Measurements from ENCODE around the gene TMEM81.

The TMEM81 gene

GRCh38 chr1:205072286-205072685 is 12.0 kb downstream of the TMEM81 start:
- no peaks in the 10 kb centered on the region for H3K4me1 ChIP-seq (ENCODE audit: low read depth, poor library complexity, severe bottlenecking)
- no peak overlapping the region for H3K4me3 ChIP-seq (IDR thresholded peaks at IDR 0.05; ENCODE audit: insufficient read depth, low read depth, low read length)
- H3K4me2 ChIP-seq, result no peak overlapping the region
- H3K9ac ChIP-seq, result no peak overlapping the region
- H3K79me2 ChIP-seq (ENCODE audit: insufficient read depth, low read depth), result no peaks in the 10 kb centered on the region
- TF ChIP-seq, protein P1, sequence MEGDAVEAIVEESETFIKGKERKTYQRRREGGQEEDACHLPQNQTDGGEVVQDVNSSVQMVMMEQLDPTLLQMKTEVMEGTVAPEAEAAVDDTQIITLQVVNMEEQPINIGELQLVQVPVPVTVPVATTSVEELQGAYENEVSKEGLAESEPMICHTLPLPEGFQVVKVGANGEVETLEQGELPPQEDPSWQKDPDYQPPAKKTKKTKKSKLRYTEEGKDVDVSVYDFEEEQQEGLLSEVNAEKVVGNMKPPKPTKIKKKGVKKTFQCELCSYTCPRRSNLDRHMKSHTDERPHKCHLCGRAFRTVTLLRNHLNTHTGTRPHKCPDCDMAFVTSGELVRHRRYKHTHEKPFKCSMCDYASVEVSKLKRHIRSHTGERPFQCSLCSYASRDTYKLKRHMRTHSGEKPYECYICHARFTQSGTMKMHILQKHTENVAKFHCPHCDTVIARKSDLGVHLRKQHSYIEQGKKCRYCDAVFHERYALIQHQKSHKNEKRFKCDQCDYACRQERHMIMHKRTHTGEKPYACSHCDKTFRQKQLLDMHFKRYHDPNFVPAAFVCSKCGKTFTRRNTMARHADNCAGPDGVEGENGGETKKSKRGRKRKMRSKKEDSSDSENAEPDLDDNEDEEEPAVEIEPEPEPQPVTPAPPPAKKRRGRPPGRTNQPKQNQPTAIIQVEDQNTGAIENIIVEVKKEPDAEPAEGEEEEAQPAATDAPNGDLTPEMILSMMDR (conservative IDR thresholded peaks at IDR 0.05; ENCODE audit: low read depth, low read length), result no peak
- no peaks in the 10 kb centered on the region; the same call in 1 of the 2 replicates for H3K27me3 ChIP-seq (ENCODE audit: insufficient read depth, low read depth)
- H3K27ac ChIP-seq, result no peak overlapping the region
- no peaks in the 10 kb centered on the region for H3K36me3 ChIP-seq (ENCODE audit: insufficient read depth)
- no peaks in the 10 kb centered on the region for H4K20me1 ChIP-seq (ENCODE audit: insufficient read depth)
- no peak overlapping the region for H2AFZ ChIP-seq (ENCODE audit: low read depth)

- H3K27ac ChIP-seq, result no peak overlapping the region
- TF ChIP-seq, protein P1 (conservative IDR thresholded peaks at IDR 0.05; ENCODE audit: low read depth, low read length), result no peak
Measured at GRCh38 chr1:205071801-205072200, 12.5 kb downstream of the TMEM81 start.

DNA sequence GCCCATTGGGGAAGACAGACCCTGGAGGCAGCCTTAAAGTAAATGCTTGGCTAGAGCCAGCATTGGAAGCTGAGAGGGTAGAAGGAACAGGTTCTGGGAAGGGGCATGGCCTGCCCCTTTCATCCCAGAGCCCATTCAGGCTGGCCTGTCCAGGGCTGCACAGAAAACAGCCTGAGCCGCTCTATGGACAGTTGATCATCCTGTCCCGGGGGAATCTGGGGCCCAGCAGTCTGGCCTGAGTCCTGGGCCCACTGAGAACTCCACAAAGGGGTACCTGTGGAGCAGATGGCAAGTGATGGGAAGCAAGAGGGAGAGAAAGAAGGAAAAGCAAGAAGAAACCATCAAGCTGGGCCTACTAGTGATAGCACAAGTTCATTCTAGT is 13.2 kb downstream of the TMEM81 start:
- no peaks in the 10 kb centered on the region; the same call in 1 of the 2 replicates for H3K27me3 ChIP-seq (ENCODE audit: insufficient read depth, low read depth)
- no peaks in the 10 kb centered on the region for H3K36me3 ChIP-seq (ENCODE audit: insufficient read depth)
- H3K4me2 ChIP-seq, result no peak overlapping the region
- H3K9ac ChIP-seq, result no peak overlapping the region
- no peak overlapping the region for H2AFZ ChIP-seq (ENCODE audit: low read depth)
- no peak overlapping the region for H3K4me3 ChIP-seq (IDR thresholded peaks at IDR 0.05; ENCODE audit: insufficient read depth, low read depth, low read length)
- H3K4me1 ChIP-seq (ENCODE audit: low read depth, poor library complexity, severe bottlenecking), result no peaks in the 10 kb centered on the region
- TF ChIP-seq, protein P1 (conservative IDR thresholded peaks at IDR 0.05; ENCODE audit: low read depth, low read length), result no peak
- no peak overlapping the region for H3K27ac ChIP-seq
- no peaks in the 10 kb centered on the region for H4K20me1 ChIP-seq (ENCODE audit: insufficient read depth)
- no peaks in the 10 kb centered on the region for H3K79me2 ChIP-seq (ENCODE audit: insufficient read depth, low read depth)

More at GRCh38 chr1:205071801-205072200, 12.5 kb downstream of the TMEM81 start:
- no peaks in the 10 kb centered on the region for H4K20me1 ChIP-seq (ENCODE audit: insufficient read depth)
- H3K27me3 ChIP-seq (ENCODE audit: insufficient read depth, low read depth), result no peaks in the 10 kb centered on the region; the same call in 1 of the 2 replicates
- no peak overlapping the region for H3K4me2 ChIP-seq
- H3K79me2 ChIP-seq (ENCODE audit: insufficient read depth, low read depth), result no peaks in the 10 kb centered on the region
- no peak overlapping the region for H2AFZ ChIP-seq (ENCODE audit: low read depth)
- no peaks in the 10 kb centered on the region for H3K36me3 ChIP-seq (ENCODE audit: insufficient read depth)
- H3K9ac ChIP-seq, result no peak overlapping the region
- H3K4me1 ChIP-seq (ENCODE audit: low read depth, poor library complexity, severe bottlenecking), result no peaks in the 10 kb centered on the region
- no peak overlapping the region for H3K4me3 ChIP-seq (IDR thresholded peaks at IDR 0.05; ENCODE audit: insufficient read depth, low read depth, low read length)

GRCh38 chr1:205069371-205070125 is 14.7 kb downstream of the TMEM81 start:
- Histone ChIP-seq H3K27me3 (ENCODE audit: insufficient read depth, low read depth) (peaks cover 9% of the 10 kb centered on the region), H3K36me3 (ENCODE audit: insufficient read depth) (no peaks in the 10 kb centered on the region), H4K20me1 (ENCODE audit: insufficient read depth) (no peaks in the 10 kb centered on the region), H3K9ac (no peak overlapping the region), H3K4me3 (IDR thresholded peaks at IDR 0.05; ENCODE audit: insufficient read depth, low read depth, low read length) (no peak overlapping the region), H3K79me2 (ENCODE audit: insufficient read depth, low read depth) (no peaks in the 10 kb centered on the region), H3K4me2 (no peak overlapping the region), H3K4me1 (ENCODE audit: low read depth, poor library complexity, severe bottlenecking) (no peaks in the 10 kb centered on the region), H2AFZ (ENCODE audit: low read depth) (no peak overlapping the region), H3K27ac (no peak overlapping the region)
- TF ChIP-seq, protein P1 (conservative IDR thresholded peaks at IDR 0.05; ENCODE audit: low read depth, low read length), result no peak

All from KMS-11 (cell line).